CD4-positive, alpha-beta T cell treated with Interleukin-2 at 100 ng/mL for 4 hours (primary cell): ENCODE data around the gene DDC.

Source experiments
- DNase-seq: peaks from one replicate; pipeline ENCODE4 v3.0.0-alpha.2; 2020; ENCODE audit warnings: low spot score

Gene DDC

DNA sequence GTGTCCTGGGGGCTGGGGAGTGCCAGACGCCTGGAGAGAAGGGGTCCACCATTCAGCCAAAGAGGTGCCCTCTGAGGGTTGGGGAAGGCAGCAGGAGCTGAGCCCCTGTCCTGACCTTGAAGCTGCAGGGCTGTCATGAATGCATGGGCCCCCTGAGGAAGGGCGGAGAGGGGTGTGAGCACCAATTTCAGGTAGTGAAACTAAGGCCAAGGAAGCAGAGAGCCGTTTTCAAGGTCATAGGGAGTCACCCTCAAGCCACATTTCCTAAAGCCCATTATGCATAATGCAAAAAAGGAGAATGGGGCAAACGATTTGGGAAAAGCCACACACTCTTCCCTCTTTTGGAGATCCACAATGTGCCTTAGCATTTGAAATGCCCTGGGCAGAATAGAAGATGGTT lies 152.2 kb downstream of the DDC start:
- DNase-seq = no peak

DNA sequence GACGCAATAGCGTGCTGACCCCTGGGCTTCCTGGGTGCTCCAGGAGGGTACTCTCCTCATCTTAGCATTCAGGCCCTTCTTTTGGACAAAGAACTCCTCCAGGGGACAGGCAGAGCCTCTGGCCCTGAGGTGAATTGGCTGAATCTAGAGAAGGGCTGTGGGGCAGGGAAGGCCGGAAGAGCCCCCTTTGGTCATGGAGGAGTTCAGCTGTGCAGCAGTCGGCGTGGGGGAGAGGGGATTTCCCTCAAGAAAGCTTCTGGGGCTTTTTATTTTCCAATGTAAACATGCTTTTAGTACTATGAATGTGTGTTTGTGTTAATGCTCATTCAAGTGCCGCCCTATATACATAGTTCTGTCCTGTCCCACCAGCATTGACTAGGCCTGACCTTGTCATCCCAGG lies 153.9 kb downstream of the DDC start:
- no peak for DNase-seq

DNA sequence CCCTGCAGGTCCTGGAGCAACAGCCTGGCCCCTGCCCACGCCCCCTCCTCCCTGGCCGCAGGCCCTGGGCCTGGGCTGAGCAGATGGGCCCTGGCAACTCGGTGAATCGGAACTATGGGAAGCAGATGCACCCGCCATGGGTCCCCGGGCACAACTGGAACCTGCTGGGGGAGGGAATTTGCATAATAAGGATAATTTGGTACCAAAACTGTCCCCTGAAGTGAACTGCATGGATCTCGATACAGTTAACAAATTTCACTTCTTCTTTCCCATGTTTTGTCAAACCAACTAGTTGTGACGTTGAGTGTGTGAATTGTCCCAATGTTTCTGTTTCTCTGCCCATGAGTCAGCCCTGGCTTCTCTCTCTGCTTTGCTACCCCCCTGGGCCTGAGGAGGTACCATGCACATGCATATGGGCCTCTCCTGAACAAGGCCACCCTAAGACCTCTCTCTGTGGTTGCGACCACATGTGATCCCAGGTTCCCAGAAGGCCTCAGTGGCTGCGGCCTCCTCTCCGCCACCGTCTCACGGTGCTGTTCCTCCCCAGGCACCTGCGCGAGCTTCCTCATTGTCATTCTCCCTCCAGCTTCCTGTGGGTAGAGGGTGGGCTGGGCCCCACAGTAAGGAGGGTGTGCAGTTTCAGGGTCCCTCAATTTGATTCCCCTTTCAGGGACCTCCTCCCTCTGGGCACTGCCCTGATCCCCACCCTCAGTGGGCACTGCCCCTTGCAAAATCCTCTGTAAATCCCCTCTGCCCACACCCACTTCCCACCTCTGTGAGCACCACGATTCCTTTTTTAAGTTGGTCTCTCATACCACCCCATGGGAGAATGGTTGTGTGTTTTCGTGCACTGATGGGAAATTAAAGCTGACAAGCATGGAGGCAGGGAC lies 155.1 kb downstream of the DDC start:
- no peak for DNase-seq
